GM23248 (cell line): ENCODE measurements around the gene RIPPLY1.

Source experiments
- EZH2 ChIP-seq: fragments of 200-600 bp; sonication (generic); IDR thresholded peaks from 2 replicates; pipeline ENCODE4 v1.6.1; 2018; ENCODE audit warnings: antibody characterized with exemption, mild to moderate bottlenecking; ENCODE audit not compliant: insufficient read depth, poor library complexity, severe bottlenecking
- EZH2phosphoT487 ChIP-seq: fragments of 200-600 bp; sonication (generic); IDR thresholded peaks from 2 replicates; pipeline ENCODE4 v1.6.1; 2018; ENCODE audit warnings: antibody characterized with exemption, moderate library complexity, mild to moderate bottlenecking, low read depth; ENCODE audit not compliant: insufficient read depth

DNA sequence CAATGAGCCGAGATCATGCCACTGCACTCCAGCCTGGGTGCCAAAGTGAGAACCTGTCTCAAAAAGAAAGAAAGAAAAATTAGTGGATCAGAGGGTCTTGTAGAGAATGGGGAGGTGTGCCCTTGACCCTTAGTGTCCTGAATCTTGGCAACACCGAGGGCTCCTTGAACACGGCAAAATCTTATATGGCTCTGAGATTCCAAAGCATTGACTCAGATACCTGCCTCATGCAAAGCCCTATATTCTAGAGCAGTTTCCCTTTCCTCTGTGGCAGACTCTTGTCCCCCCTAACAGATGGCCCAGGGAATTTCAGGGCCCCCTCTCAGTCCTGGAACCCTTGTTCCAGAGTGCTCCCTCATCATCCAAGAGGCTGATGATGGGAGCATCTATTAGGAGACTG, 23.9 kb upstream of the RIPPLY1 start:
- TF ChIP-seq EZH2 = no peak
- TF ChIP-seq EZH2phosphoT487 = no peak
